ENCODE data around the gene C2CD4A. TPM values are rescaled to one million over a fixed set of nuclear protein-coding genes. Genes with fewer than 3 reads are reported as not detected.

C2CD4A gene
- total RNA-seq, 1 experiment from 2014 or later = not detected

- no peak overlapping the region for H3K4me3 ChIP-seq
- no peaks in the 10 kb centered on the region for H3K27me3 ChIP-seq
- H3K36me3 ChIP-seq = no peaks in the 10 kb centered on the region
- H3K9me3 ChIP-seq = no peaks in the 10 kb centered on the region
- no peak for DNase-seq
Measured at GRCh38 chr15:62083194-62084154, 16.7 kb downstream of the C2CD4A start.

- Histone ChIP-seq H3K4me3 (no peak overlapping the region), H3K27me3 (no peaks in the 10 kb centered on the region), H3K36me3 (no peaks in the 10 kb centered on the region), H3K9me3 (no peaks in the 10 kb centered on the region)
- no peak for DNase-seq
Measured at GRCh38 chr15:62085740-62086139, 19.0 kb downstream of the C2CD4A start.

- no peaks in the 10 kb centered on the region for H3K9me3 ChIP-seq
- H3K27me3 ChIP-seq = no peaks in the 10 kb centered on the region
- DNase-seq = peak; percentile 19
- no peaks in the 10 kb centered on the region for H3K36me3 ChIP-seq
- no peak overlapping the region for H3K4me3 ChIP-seq
Measured at GRCh38 chr15:62087671-62088352, 21.0 kb downstream of the C2CD4A start.

GRCh38 chr15:62088353-62088693 is 21.5 kb downstream of the C2CD4A start:
- Histone ChIP-seq H3K9me3 (no peaks in the 10 kb centered on the region), H3K4me3 (no peak overlapping the region), H3K36me3 (no peaks in the 10 kb centered on the region), H3K27me3 (no peaks in the 10 kb centered on the region)
- DNase-seq = no peak

- no peaks in the 10 kb centered on the region for H3K27me3 ChIP-seq
- H3K9me3 ChIP-seq = no peaks in the 10 kb centered on the region
- no peaks in the 10 kb centered on the region for H3K36me3 ChIP-seq
- H3K4me3 ChIP-seq = no peak overlapping the region
- no peak for DNase-seq
Measured at GRCh38 chr15:62089616-62090015, 22.8 kb downstream of the C2CD4A start.

GRCh38 chr15:62090988-62091387 is 24.2 kb downstream of the C2CD4A start:
- Histone ChIP-seq H3K27me3 (no peaks in the 10 kb centered on the region), H3K4me3 (no peak overlapping the region), H3K36me3 (no peaks in the 10 kb centered on the region), H3K9me3 (no peaks in the 10 kb centered on the region)
- no peak for DNase-seq

GRCh38 chr15:62093809-62094208 is 27.0 kb downstream of the C2CD4A start:
- no peaks in the 10 kb centered on the region for H3K36me3 ChIP-seq
- DNase-seq = no peak
- H3K9me3 ChIP-seq = no peaks in the 10 kb centered on the region
- H3K27me3 ChIP-seq = no peaks in the 10 kb centered on the region
- no peak overlapping the region for H3K4me3 ChIP-seq

- no peak for DNase-seq
- no peak overlapping the region for H3K4me3 ChIP-seq
- H3K36me3 ChIP-seq = no peaks in the 10 kb centered on the region
- H3K27me3 ChIP-seq = no peaks in the 10 kb centered on the region
- H3K9me3 ChIP-seq = no peaks in the 10 kb centered on the region
Measured at GRCh38 chr15:62094388-62094787, 27.6 kb downstream of the C2CD4A start.

GRCh38 chr15:62099094-62099601 is 32.4 kb downstream of the C2CD4A start:
- Histone ChIP-seq H3K9me3 (no peaks in the 10 kb centered on the region), H3K36me3 (no peaks in the 10 kb centered on the region), H3K4me3 (no peak overlapping the region), H3K27me3 (no peaks in the 10 kb centered on the region)
- peak; percentile 7 for DNase-seq

GRCh38 chr15:62103431-62103830 is 36.7 kb downstream of the C2CD4A start:
- no peaks in the 10 kb centered on the region for H3K36me3 ChIP-seq
- DNase-seq = no peak
- H3K4me3 ChIP-seq = no peak overlapping the region
- no peaks in the 10 kb centered on the region for H3K27me3 ChIP-seq
- H3K9me3 ChIP-seq = no peaks in the 10 kb centered on the region

GRCh38 chr15:62104401-62104800 is 37.6 kb downstream of the C2CD4A start:
- DNase-seq = no peak
- H3K4me3 ChIP-seq = no peak overlapping the region
- H3K9me3 ChIP-seq = no peaks in the 10 kb centered on the region
- no peaks in the 10 kb centered on the region for H3K36me3 ChIP-seq
- H3K27me3 ChIP-seq = no peaks in the 10 kb centered on the region

- no peaks in the 10 kb centered on the region for H3K27me3 ChIP-seq
- H3K36me3 ChIP-seq = no peaks in the 10 kb centered on the region
- no peak overlapping the region for H3K4me3 ChIP-seq
- DNase-seq = no peak
- no peaks in the 10 kb centered on the region for H3K9me3 ChIP-seq
Measured at GRCh38 chr15:62104846-62105245, 38.1 kb downstream of the C2CD4A start.

- no peak for DNase-seq
- Histone ChIP-seq H3K27me3 (no peaks in the 10 kb centered on the region), H3K9me3 (no peaks in the 10 kb centered on the region), H3K36me3 (no peaks in the 10 kb centered on the region), H3K4me3 (no peak overlapping the region)
Measured at GRCh38 chr15:62105266-62105665, 38.5 kb downstream of the C2CD4A start.

GRCh38 chr15:62106096-62106495 is 39.3 kb downstream of the C2CD4A start:
- no peaks in the 10 kb centered on the region for H3K36me3 ChIP-seq
- no peak overlapping the region for H3K4me3 ChIP-seq
- DNase-seq = no peak
- no peaks in the 10 kb centered on the region for H3K9me3 ChIP-seq
- no peaks in the 10 kb centered on the region for H3K27me3 ChIP-seq

- Histone ChIP-seq H3K27me3 (no peaks in the 10 kb centered on the region), H3K9me3 (no peaks in the 10 kb centered on the region), H3K4me3 (no peak overlapping the region), H3K36me3 (no peaks in the 10 kb centered on the region)
- DNase-seq = no peak
Measured at GRCh38 chr15:62107571-62108121, 40.9 kb downstream of the C2CD4A start.

GRCh38 chr15:62108411-62108810 is 41.6 kb downstream of the C2CD4A start:
- H3K9me3 ChIP-seq = no peaks in the 10 kb centered on the region

GRCh38 chr15:62109437-62109836 is 42.7 kb downstream of the C2CD4A start:
- Histone ChIP-seq H3K36me3 (no peaks in the 10 kb centered on the region), H3K27me3 (no peaks in the 10 kb centered on the region), H3K4me3 (no peak overlapping the region), H3K9me3 (no peaks in the 10 kb centered on the region)
- peak; percentile 22 for DNase-seq

More at GRCh38 chr15:62108411-62108810, 41.6 kb downstream of the C2CD4A start:
- Histone ChIP-seq H3K36me3 (no peaks in the 10 kb centered on the region), H3K4me3 (no peak overlapping the region), H3K27me3 (no peaks in the 10 kb centered on the region)
- no peak for DNase-seq
